SK-N-MC (cell line): ENCODE measurements around the gene C5.

ENCODE experiments used
- DNase-seq: peaks from one replicate; pipeline ENCODE4 v3.0.0-alpha.2; 2011; ENCODE audit warnings: low read depth, low spot score
- H3K27ac ChIP-seq: fragments of 200-600 bp; sonication (generic); 2 replicates; pipeline ENCODE4 v1.5.1; 2016; ENCODE audit warnings: mixed run types
- H3K36me3 ChIP-seq: fragments of 200-600 bp; sonication (generic); 2 replicates; pipeline ENCODE4 v1.6.1; 2017; ENCODE audit warnings: antibody characterized with exemption, low read length, mixed read lengths; ENCODE audit not compliant: insufficient read depth
- H3K4me3 ChIP-seq: fragments of 200-600 bp; sonication (generic); 2 replicates; pipeline ENCODE4 v1.5.1; 2016
- H3K9ac ChIP-seq: fragments of 200-600 bp; sonication (generic); 2 replicates; pipeline ENCODE4 v1.8.0; 2017; ENCODE audit warnings: mixed run types, mixed read lengths; ENCODE audit not compliant: insufficient read length
- H3K9me3 ChIP-seq: fragments of 200-600 bp; sonication (generic); 2 replicates; pipeline ENCODE4 v1.6.1; 2017; ENCODE audit warnings: low read depth, mild to moderate bottlenecking, antibody characterized with exemption, low read length, moderate library complexity, mixed read lengths
- EZH2 ChIP-seq: fragments of 200-600 bp; sonication (generic); IDR thresholded peaks from one replicate; pipeline ENCODE4 v1.6.1; 2017; ENCODE audit warnings: antibody characterized with exemption
- FOXP2 ChIP-seq: optimal IDR thresholded peaks from 2 replicates; pipeline ENCODE3; 2011; ENCODE audit warnings: mild to moderate bottlenecking, moderate library complexity; ENCODE audit not compliant: insufficient read depth; ENCODE audit errors: extremely low read length, control extremely low read depth
- POLR2AphosphoS5 ChIP-seq: IDR thresholded peaks from 2 replicates; pipeline ENCODE4 v1.6.1; 2012; ENCODE audit warnings: mild to moderate bottlenecking, low read depth, low read length, borderline replicate concordance

The C5 gene

GRCh38 chr9:121074370-121075250 is 24.5 kb upstream of the C5 start, which contains the start of gene CNTRL:
Gene CNTRL (plus strand): TSS chr9:121074955. CDS start chr9:121088327, 13,372 bp downstream.
- no peaks in the 10 kb centered on the region for H3K36me3 ChIP-seq
- DNase-seq, result no peak
- H3K9ac ChIP-seq, result peak within 1 kb of the TSS; percentile 81
- peak within 1 kb of the TSS; percentile 87 for H3K4me3 ChIP-seq
- H3K9me3 ChIP-seq, result no peaks in the 10 kb centered on the region
- peak within 1 kb of the TSS; percentile 90; the same call in 1 of the 2 replicates for H3K27ac ChIP-seq
- TF ChIP-seq POLR2AphosphoS5 (peak; percentile 72; the same call in 1 of the 2 replicates), FOXP2 (no peak), EZH2 (no peak)

GRCh38 chr9:121073038-121073437 is 23.0 kb upstream of the C5 start:
- Histone ChIP-seq H3K9me3 (no peaks in the 10 kb centered on the region), H3K9ac (no peak overlapping the region), H3K27ac (peak overlapping the region; percentile 90), H3K36me3 (no peaks in the 10 kb centered on the region), H3K4me3 (peak overlapping the region; percentile 8)
- peak; percentile 92 for DNase-seq
- TF ChIP-seq POLR2AphosphoS5, result peak; percentile 48; the same call in 1 of the 2 replicates
- no peak for TF ChIP-seq FOXP2

- TF ChIP-seq POLR2AphosphoS5 (no peak), FOXP2 (no peak), EZH2 (no peak)
- Histone ChIP-seq H3K4me3 (no peak overlapping the region), H3K9me3 (no peaks in the 10 kb centered on the region), H3K9ac (no peak overlapping the region), H3K36me3 (no peaks in the 10 kb centered on the region), H3K27ac (0 out of 2 replicates have a peak overlapping the region, but pooled peaks have one; percentile 23)
- no peak for DNase-seq
Observed at GRCh38 chr9:121071756-121072421, 21.8 kb upstream of the C5 start.

- Histone ChIP-seq H3K9me3 (no peaks in the 10 kb centered on the region), H3K27ac (0 out of 2 replicates have a peak overlapping the region, but pooled peaks have one; percentile 23), H3K36me3 (no peaks in the 10 kb centered on the region), H3K9ac (no peak overlapping the region), H3K4me3 (no peak overlapping the region)
- no peak for DNase-seq
- TF ChIP-seq FOXP2 (no peak), EZH2 (no peak), POLR2AphosphoS5 (no peak)
Observed at GRCh38 chr9:121071370-121071755, 21.3 kb upstream of the C5 start.

GRCh38 chr9:121069396-121069795 is 19.3 kb upstream of the C5 start:
- H3K36me3 ChIP-seq, result no peaks in the 10 kb centered on the region
- H3K9me3 ChIP-seq, result no peaks in the 10 kb centered on the region
- no peak overlapping the region for H3K9ac ChIP-seq
- no peak for TF ChIP-seq POLR2AphosphoS5
- no peak for TF ChIP-seq FOXP2
- no peak for TF ChIP-seq EZH2
- DNase-seq, result no peak
- no peak overlapping the region for H3K27ac ChIP-seq
- H3K4me3 ChIP-seq, result no peak overlapping the region

- no peak overlapping the region for H3K4me3 ChIP-seq
- H3K9ac ChIP-seq, result no peak overlapping the region
- no peak for TF ChIP-seq EZH2
- TF ChIP-seq POLR2AphosphoS5, result no peak
- TF ChIP-seq FOXP2, result no peak
- DNase-seq, result no peak
- no peaks in the 10 kb centered on the region for H3K9me3 ChIP-seq
- H3K36me3 ChIP-seq, result no peaks in the 10 kb centered on the region
- no peak overlapping the region for H3K27ac ChIP-seq
Observed at GRCh38 chr9:121067640-121068039, 17.6 kb upstream of the C5 start.

- DNase-seq, result no peak
- Histone ChIP-seq H3K27ac (no peak overlapping the region), H3K4me3 (no peak overlapping the region), H3K9ac (no peak overlapping the region), H3K9me3 (no peaks in the 10 kb centered on the region), H3K36me3 (no peaks in the 10 kb centered on the region)
- no peak for TF ChIP-seq FOXP2
- TF ChIP-seq POLR2AphosphoS5, result no peak
Observed at GRCh38 chr9:121066850-121067249, 16.8 kb upstream of the C5 start.

- Histone ChIP-seq H3K9me3 (no peaks in the 10 kb centered on the region), H3K27ac (no peak overlapping the region), H3K9ac (peak overlapping the region; percentile 5), H3K36me3 (no peaks in the 10 kb centered on the region), H3K4me3 (peak overlapping the region; percentile 49)
- TF ChIP-seq POLR2AphosphoS5, result no peak
- TF ChIP-seq FOXP2, result no peak
- TF ChIP-seq EZH2, result no peak
- DNase-seq, result peak; percentile 71
Observed at GRCh38 chr9:121059998-121060636, 10.0 kb upstream of the C5 start.
